HFFc6 (cell line): ENCODE data around the gene SEC14L2. TPM values are rescaled to one million over a fixed set of nuclear protein-coding genes. Genes with fewer than 3 reads are reported as not detected.

Experiments
- DNase-seq: peaks from one replicate; pipeline ENCODE4 v3.0.0-alpha.2; 2018
- H3K27ac Mint-ChIP-seq: 2 replicates; pipeline ENCODE4 v1.8.0; 2020; ENCODE audit warnings: mild to moderate bottlenecking, mixed read lengths
- H3K27me3 Mint-ChIP-seq: 2 replicates; pipeline ENCODE4 v1.8.0; 2021; ENCODE audit warnings: mild to moderate bottlenecking, moderate library complexity, mixed read lengths; ENCODE audit not compliant: insufficient read depth
- H3K36me3 Mint-ChIP-seq: 2 replicates; pipeline ENCODE4 v1.8.0; 2021; ENCODE audit warnings: low read depth, mixed read lengths
- H3K4me1 Mint-ChIP-seq: 2 replicates; pipeline ENCODE4 v1.8.0; 2020; ENCODE audit warnings: low read depth, mixed read lengths
- H3K4me3 Mint-ChIP-seq: 2 replicates; pipeline ENCODE4 v1.8.0; 2020; ENCODE audit warnings: mild to moderate bottlenecking, moderate library complexity, mixed read lengths
- H3K9me3 Mint-ChIP-seq: 2 replicates; pipeline ENCODE4 v1.8.0; 2020; ENCODE audit warnings: mild to moderate bottlenecking, mixed read lengths
- CTCF ChIP-seq: fragments of 200-600 bp; sonication (generic); IDR thresholded peaks from 2 replicates; pipeline ENCODE4 v1.5.0; 2021; ENCODE audit warnings: antibody characterized with exemption, mild to moderate bottlenecking
- total RNA-seq, 6 experiments: library from RNA; stranded (reverse); fragmentation: NEBNext Ultra II Directional; extraction: Animal tissue kit (Norgen Biotek cat#: 25700); gene quantifications; 2 replicates in 1 of 6; 3 replicates in 5 of 6; pipeline ENCODE4 v1.2.3, GENCODE V29; 2021

Gene SEC14L2
- total RNA-seq, 6 experiments from 2014 or later, result 18.4 to 24.0 (median 22.8) TPM

GRCh38 chr22:30471616-30472318, 74.9 kb downstream of the SEC14L2 start, which contains the start of gene SEC14L3:
TSS of gene SEC14L3 (minus strand) at chr22:30472017. CDS start at chr22:30471958, 59 bp downstream.
- H3K27me3 Mint-ChIP-seq, result peaks cover 53% of the 10 kb centered on the region
- no peaks in the 10 kb centered on the region for H3K9me3 Mint-ChIP-seq
- no peak for DNase-seq
- TF ChIP-seq CTCF, result no peak
- no peaks in the 10 kb centered on the region for H3K4me1 Mint-ChIP-seq
- no peak within 1 kb of the TSS for H3K27ac Mint-ChIP-seq
- H3K4me3 Mint-ChIP-seq, result no peak within 1 kb of the TSS
- no peaks in the 10 kb centered on the region for H3K36me3 Mint-ChIP-seq

GRCh38 chr22:30472994-30473720, 76.3 kb downstream of the SEC14L2 start:
- no peak for TF ChIP-seq CTCF
- peaks cover 55% of the 10 kb centered on the region for H3K27me3 Mint-ChIP-seq
- H3K4me3 Mint-ChIP-seq, result no peak overlapping the region
- no peaks in the 10 kb centered on the region for H3K4me1 Mint-ChIP-seq
- H3K9me3 Mint-ChIP-seq, result no peaks in the 10 kb centered on the region
- no peak for DNase-seq
- H3K27ac Mint-ChIP-seq, result no peak overlapping the region
- H3K36me3 Mint-ChIP-seq, result no peaks in the 10 kb centered on the region

GRCh38 chr22:30474121-30474520, 77.3 kb downstream of the SEC14L2 start:
- no peak for DNase-seq
- TF ChIP-seq CTCF, result no peak
- no peaks in the 10 kb centered on the region for H3K36me3 Mint-ChIP-seq
- H3K4me1 Mint-ChIP-seq, result no peaks in the 10 kb centered on the region
- no peak overlapping the region for H3K4me3 Mint-ChIP-seq
- H3K27me3 Mint-ChIP-seq, result peaks cover 59% of the 10 kb centered on the region
- H3K9me3 Mint-ChIP-seq, result no peaks in the 10 kb centered on the region
- no peak overlapping the region for H3K27ac Mint-ChIP-seq

Other genes starting within 250 kb of the SEC14L2 start
- 1 to 10 TPM in 4 of 6 experiments, under 1 TPM in 2; 0.40 to 2.2 (median 1.1) TPM for gene LIF, start 150.3 kb upstream of the SEC14L2 start, total RNA-seq
- not detected for gene OSM, start 130.2 kb upstream of the SEC14L2 start, total RNA-seq
- gene CASTOR1, start 107.5 kb upstream of the SEC14L2 start, total RNA-seq, result 1 to 10 TPM; 4.5 to 8.1 (median 5.7) TPM
- gene TBC1D10A, start 70.1 kb upstream of the SEC14L2 start, total RNA-seq, result 10 to 100 TPM; 15.6 to 20.6 (median 16.7) TPM
- 100 to 1,000 TPM; 166 to 197 (median 181) TPM for gene SF3A1, start 40.1 kb upstream of the SEC14L2 start, total RNA-seq
- 1 to 10 TPM; 1.4 to 1.6 (median 1.5) TPM for gene CCDC157, start 40.0 kb upstream of the SEC14L2 start, total RNA-seq
- 10 to 100 TPM; 12.7 to 18.9 (median 15.3) TPM for gene RNF215, start 9.6 kb upstream of the SEC14L2 start, total RNA-seq
- gene MTFP1, start 28.8 kb downstream of the SEC14L2 start, total RNA-seq, result 1 to 10 TPM; 1.7 to 5.7 (median 4.1) TPM
- not detected for gene SEC14L3, start 75.0 kb downstream of the SEC14L2 start, total RNA-seq
- gene SEC14L4, start 108.7 kb downstream of the SEC14L2 start, total RNA-seq, result not detected
- gene SEC14L6, start 149.7 kb downstream of the SEC14L2 start, total RNA-seq, result not detected
- gene GAL3ST1, start 177.6 kb downstream of the SEC14L2 start, total RNA-seq, result not detected
- gene PES1, start 194.9 kb downstream of the SEC14L2 start, total RNA-seq, result 100 to 1,000 TPM in 1 of 6 experiments, 10 to 100 TPM in 5; 81.8 to 110 (median 86.9) TPM
- gene TCN2, start 210.2 kb downstream of the SEC14L2 start, total RNA-seq, result 1 to 10 TPM; 2.3 to 3.2 (median 2.9) TPM
- gene SLC35E4, start 238.8 kb downstream of the SEC14L2 start, total RNA-seq, result 1 to 10 TPM; 4.9 to 7.4 (median 5.5) TPM